Measurements from ENCODE around the gene IGLL5.

The IGLL5 gene

DNA sequence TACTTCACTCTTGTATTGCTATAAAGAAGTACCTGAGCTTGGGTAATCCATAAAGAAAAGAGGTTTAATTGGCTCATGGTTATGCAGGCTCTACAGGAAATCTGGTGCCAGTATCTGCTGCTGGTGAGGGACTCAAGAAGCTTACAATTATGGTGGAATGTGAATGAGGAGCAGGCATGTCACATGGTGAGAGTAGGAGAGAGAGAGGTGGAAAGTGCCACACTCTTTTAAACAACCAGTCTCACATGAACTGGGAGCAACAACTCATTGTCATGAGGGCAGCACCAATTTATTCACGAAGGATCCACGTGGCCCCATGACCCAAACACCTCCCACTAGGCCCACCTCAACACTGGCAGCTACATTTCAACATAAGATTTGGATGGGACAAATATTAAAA, 24.6 kb upstream of the IGLL5 start:
- no peak for DNase-seq (ENCODE audit: low read depth)

DNA sequence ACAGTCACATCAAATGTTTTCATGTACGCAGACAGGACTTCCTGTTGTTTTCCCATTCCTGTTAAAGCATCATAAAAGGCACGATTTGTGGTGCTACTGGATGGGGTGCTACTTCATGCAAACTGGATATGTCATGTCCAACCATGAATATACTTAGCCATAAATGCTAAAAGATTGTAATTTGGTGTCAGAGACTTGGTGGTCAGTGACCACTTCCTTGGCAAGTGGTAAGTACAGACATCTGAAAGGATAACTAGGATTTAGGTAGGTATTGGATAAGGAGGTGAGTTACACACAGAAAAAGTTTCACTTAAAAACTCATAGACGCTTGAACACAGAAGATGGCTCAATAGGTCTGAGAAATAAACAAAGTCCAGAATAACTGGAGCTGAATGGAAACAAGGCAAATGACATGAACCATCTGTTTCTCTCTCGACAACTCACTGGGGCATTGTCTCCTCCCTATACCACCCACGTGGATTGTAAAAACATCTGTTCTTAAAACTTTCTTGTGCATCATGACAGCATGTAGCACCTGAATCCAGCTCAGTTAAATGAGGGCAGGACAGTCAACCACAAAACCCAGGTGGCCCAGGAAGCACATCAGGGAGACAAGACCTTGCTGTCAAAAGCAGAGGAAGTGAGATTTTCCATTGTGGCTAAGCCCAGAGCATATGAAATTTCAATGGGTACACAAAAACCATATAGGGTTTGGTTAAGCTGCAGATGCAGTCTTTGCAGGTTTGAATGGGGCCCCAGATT, 22.1 kb upstream of the IGLL5 start:
- DNase-seq (ENCODE audit: low read depth), result no peak

DNA sequence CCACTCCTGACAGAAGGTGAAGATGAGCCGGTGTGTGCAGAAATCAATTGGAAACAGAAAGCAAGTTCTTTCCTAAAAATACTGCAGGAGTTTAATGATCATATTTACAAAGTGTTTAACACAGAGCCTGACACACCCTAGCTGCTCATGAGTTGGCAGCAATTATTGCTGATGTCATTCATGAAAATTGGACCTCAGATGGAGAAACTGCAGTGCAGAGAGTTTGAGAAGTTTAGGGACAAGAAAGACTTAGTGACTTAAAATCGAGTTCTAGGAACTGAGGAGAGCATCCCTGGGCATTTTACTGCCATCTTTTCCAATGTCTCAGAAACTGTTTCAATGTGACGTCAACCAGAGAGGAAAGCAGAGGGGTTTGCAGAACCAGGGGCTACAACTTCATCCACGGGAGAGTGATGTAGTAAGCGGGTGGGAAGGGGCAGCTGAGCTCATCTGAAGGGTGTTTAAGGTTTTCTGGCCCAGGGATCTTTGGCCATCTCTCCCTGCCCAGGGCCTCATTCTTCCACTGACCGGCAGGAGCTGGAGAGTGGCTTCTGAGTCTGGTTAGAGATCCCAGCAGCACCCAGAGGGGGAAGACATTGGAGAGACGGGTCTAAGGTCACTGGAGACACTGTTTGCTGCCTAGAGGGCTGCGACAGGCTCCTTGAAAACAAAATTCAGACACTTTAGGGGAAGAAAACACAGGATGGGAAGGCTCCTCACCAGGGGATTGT, 21.1 kb upstream of the IGLL5 start:
- DNase-seq (ENCODE audit: low read depth), result no peak

DNA sequence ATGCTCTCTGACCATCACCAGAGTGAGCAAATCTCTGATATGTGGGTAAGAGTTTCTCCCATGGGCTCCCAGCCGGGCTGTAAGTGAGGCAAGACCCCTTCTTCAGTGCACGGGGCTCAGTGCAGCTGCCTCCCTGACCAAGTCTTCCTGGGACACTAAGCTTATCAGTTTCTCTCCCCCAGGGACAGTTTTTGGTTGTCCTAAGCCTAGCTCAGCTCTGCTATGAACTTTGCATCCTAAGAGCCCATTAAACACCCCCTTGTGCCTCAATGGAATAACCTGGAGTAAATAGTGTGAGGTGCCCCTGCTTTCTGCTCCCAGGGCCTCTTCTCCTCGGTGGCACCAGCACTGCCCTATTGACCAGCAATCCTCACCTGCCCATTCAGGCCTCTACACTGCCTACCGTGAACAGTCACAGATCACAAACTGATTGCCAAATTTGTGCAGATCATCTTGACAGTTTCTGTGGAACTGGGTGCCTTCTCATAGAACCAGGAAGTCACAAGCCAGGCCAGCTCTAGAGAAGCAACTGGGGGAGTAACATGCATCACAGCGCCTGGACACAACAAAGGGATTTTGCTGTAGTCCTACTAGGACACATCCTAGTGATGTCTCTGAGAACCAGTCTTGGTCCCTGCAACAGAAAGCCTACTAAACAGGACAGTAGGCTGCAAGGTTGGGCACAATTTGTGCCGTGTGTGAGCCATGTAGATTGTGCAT, 19.5 kb upstream of the IGLL5 start:
- no peak for DNase-seq (ENCODE audit: low read depth)

DNA sequence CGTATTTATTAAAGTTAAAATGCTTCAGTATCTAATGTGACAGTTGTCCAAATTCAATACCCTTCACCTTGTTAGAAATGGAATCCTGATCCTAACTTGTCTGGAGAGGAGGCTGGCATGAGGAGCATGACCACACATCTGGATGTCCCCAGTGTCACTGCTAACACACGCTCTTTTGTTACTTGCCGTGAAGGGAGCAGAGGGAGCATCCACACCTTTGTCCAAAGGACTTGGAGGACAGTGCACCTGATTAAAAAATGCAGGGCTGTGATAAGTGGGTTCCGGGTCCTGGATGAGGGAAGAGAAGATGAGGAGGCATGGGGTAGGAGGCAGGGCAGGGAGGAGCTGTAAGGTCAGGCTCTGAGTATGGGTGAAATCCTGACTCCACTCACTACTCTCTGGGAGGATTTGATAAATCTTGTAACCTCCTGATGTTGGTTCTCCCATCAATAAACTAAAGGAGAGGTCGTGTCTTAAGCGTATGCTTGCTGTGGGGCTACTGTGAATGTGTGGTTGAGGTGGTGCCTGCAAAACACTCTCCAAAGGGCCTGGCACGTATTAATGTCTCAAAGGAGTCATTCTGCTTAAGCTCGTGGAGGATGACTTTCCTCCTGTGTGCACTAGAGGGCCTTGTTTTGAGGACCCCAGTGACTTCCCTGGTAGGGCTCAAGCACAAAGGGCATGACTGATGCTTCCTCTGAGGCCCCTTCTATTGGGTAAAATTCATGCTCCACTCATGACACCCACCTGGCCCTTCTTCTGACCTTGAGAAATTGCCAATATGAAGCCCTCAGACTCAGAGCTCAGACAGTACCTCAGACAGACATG, 16.8 kb upstream of the IGLL5 start:
- DNase-seq (ENCODE audit: low read depth), result no peak

DNA sequence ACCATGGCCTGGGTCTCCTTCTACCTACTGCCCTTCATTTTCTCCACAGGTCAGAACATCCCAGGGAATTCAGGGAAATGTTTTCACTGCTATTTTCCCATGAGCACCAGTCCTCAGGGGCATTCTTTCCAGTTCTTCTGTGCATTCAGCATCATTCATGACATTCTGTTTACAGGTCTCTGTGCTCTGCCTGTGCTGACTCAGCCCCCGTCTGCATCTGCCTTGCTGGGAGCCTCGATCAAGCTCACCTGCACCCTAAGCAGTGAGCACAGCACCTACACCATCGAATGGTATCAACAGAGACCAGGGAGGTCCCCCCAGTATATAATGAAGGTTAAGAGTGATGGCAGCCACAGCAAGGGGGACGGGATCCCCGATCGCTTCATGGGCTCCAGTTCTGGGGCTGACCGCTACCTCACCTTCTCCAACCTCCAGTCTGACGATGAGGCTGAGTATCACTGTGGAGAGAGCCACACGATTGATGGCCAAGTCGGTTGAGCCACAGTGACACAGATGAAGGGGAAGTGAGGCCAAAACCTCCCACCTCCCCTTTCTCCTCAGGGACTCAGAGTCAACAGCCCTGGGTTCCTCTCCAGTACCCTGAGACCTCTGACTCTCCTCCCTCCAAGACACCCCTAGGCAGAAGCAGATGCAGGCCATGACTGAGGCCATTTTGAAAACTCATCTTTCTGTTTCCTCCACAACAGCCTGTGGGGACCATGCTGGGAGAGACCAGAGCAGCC, 15.9 kb upstream of the IGLL5 start:
- DNase-seq (ENCODE audit: low read depth), result no peak

DNA sequence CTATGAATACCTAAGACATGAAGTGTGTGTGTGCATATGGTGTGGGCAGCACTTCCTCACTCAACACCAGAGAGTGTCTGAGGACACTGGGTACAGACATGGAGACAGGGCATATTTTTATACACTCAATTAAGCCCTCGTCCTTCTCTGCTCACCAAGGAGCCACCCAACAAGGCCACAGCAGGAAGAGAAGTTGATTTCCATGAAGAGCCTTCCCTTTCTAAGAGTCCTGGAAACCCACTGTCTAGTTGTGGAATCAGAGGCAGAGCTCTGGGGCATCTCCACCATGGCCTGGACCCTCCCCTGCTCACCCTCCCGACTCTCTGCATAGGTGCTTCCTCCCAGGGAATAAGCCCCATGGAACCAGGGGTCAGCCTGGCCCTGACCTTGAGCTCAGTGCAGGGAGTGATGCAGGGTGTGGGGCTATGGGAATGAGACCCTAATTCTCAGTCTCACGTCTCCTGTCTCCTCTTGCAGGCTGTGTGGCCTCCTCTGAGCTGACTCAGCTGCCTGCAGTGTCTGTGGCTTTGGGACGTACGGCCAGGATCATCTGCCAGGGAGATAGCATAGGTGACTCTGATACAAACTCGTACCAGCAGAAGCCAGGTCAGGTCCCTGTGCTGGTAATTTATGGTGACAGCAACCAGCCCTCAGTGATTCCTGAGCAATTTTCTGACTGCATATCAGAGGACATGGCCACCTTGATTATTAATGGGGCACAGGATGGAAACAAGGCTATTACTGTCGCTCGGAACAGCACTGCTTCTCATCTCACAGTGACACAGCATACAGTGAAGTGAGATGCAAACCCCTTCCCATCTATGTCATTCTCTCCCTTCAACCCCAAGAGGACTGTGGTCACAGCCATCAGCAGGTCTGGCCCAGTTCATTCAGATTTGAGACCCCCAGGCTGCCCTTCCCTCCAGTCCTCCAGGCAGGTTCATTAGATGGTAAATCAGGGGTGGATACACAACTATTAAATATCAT, 14.6 kb upstream of the IGLL5 start:
- DNase-seq (ENCODE audit: low read depth), result no peak

DNA sequence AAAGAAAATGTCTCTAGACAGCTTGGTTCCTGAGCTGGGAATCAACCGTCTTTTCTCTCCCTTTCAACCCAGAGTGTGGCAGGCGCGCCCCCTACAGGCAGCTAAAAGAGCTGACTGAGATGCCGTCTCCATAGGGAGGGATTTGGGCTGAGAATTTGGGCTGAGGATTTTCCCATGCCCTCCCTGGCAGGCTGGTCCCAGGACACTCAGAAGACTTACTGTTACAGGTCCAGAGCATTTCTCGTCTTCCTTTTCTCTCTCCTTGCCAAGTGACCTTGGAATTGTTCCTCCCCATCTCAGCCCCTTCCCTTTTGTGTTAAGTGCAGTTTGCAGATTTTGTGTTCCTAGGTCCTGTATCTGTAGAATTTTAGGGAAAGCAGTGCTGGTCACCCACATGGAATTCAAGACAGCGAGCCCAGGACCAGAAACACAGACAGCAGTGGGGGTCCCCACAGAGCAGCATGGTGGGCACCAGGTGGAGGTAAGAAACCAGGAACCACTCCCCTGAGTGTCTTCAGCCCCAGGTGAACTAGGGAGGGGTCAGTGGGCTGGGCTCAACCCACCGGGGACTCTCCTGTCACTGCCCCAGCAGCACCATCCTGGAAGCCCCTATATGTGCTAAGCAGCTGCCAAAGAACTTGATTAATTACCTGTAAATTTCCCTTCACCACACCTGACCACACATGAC, 9.9 kb upstream of the IGLL5 start:
- DNase-seq (ENCODE audit: low read depth), result peak; percentile 59

DNA sequence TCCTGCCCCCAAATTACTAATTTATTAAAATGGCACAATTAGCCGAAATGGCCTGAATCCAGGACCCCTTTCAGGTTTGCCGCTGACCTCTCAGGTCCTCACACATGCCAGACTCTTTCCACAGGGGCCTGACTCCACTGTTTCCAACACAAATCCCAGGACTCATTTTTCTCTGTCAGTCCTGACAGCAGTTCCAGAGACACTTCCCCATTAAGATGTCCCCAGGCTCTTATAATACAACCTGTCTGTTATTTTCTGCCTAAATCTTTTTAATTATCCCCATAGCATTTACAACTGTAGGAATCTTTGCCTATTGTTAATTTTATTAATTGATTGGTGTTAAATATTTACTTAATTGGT, 9.4 kb upstream of the IGLL5 start:
- DNase-seq (ENCODE audit: low read depth), result no peak

DNA sequence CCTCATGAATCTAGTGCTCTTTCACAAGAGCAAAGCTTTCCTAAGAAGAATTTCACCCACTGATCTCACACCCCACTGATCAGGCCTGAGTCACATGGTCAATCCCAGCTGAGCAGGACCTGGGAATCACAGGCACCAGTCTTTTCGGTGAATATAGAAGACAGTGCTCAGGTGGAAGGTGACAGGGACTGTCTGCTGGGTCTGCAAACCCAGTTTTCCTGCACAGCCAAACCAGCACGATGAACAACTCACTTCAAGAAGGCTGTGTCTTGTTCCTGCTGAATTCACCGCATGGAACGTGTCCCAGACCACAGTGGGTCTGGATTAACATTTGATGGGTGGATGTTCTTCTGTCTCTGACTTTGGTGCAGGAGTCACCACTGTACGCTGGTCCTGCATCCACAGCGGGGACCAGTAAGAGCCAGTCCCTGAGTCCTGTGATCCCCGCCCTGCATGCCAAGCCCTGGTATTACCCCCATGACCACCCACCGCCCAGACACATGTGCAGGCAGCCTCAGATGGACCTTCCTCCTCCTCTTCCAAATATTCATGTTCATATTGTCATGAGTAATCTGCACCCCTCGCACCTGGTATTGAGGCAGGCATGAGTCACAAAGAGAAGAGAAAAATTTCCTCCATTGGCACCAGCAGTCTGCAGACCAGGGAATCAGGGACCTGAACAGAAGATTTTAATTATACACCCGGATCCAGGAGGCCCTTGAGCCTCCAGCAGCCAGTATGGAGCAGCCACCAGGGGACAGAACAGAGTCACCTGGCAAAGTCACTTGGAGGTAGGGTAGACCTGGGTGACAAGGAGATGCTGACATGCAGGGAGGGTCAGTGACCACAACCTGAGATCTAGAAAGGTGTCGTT, 8.6 kb upstream of the IGLL5 start:
- DNase-seq (ENCODE audit: low read depth), result no peak

DNA sequence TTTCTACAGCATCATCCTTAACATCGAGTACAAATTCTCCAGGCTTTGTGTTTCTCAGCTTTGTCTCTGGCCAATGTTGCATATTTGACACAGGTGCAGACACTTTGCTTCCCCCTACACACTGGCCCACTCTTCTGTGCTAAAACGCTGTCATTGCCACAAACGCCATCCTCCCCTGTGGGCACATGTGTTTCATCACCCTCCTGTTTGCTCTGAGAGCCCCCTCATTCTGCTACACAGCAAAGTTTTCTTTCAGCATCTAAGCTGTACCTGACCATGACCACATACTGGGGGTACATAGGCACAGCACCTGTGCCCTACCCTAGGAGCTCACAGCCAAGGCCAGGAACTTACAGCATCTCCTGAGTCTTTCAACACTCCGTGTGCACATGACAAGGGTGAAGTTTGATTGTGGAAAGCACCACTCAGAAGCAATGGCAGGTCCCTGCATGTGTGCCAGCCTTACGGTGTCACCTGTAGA, 7.9 kb upstream of the IGLL5 start:
- DNase-seq (ENCODE audit: low read depth), result no peak

DNA sequence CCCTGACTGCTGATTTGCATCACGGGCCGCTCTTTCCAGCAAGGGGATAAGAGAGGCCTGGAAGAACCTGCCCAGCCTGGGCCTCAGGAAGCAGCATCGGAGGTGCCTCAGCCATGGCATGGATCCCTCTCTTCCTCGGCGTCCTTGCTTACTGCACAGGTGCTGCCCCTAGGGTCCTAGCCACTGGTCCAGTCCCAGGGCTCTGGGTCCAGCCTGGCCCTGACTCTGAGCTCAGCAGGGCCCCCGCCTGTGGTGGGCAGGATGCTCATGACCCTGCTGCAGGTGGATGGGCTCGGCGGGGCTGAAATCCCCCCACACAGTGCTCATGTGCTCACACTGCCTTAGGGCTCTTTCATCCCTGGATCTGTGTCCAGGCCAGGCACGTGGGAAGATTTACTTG, 7.0 kb upstream of the IGLL5 start:
- no peak for DNase-seq (ENCODE audit: low read depth)

DNA sequence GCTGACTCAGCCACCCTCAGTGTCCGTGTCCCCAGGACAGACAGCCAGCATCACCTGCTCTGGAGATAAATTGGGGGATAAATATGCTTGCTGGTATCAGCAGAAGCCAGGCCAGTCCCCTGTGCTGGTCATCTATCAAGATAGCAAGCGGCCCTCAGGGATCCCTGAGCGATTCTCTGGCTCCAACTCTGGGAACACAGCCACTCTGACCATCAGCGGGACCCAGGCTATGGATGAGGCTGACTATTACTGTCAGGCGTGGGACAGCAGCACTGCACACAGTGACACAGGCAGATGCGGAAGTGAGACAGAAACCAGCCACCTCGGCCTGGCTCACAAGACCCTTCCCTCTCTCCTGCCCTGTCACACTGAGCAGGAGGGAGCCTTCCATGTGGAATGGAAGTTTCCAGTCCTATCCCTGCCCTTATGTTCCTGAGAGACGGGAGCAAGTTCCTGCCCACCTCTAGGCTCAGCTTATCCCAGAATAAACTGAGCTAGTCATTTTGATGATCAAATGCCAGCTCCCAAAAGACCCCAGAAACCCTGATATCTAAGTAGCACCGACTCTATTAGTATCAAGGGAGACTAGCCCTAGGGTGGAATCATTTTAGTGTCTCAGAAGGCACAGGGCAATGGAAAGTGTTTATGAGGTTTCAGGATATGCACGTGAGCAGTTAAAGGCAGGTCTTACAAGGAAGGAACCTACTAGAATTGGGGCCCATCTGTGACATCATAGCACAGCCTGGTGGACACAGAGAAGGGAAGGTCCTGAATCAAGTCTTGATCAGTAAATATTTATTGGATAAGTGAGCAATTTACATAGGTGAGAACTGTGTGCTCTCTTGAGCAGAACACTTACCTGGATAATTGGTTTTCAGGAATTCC, 6.3 kb upstream of the IGLL5 start:
- DNase-seq (ENCODE audit: low read depth), result no peak

DNA sequence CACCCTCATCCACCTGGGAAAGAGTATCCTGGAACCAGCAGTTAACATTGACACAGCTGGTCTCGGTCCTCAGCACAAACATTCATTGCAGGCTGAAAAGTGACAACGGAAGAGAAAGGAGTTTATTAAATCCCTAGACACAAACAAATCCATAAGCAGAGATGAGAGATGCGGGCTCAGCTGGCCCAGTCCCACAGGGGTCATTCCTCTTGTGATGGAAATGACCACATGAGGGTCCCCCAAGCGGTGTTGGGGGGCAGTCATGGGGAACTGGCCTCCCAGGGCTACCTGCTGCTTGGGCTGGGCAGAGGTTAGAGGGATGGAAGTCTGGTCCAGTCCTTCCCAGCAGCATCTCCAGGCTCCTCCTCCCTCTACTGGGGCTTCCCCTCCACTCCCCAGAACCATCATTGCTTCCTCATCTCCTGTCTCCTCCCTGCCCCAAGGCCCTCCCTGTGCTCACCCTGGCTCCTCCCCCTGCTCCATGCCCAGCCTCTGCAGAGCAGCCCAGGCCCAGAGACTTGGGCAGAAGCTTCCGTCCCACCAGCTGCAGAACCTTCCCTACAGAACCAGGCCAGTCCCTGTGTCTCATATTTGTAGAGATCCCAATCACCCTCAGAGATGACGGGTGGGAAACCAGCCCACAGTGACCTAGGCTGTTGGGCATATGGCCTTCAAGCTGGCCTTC, 5.4 kb upstream of the IGLL5 start:
- no peak for DNase-seq (ENCODE audit: low read depth)

DNA sequence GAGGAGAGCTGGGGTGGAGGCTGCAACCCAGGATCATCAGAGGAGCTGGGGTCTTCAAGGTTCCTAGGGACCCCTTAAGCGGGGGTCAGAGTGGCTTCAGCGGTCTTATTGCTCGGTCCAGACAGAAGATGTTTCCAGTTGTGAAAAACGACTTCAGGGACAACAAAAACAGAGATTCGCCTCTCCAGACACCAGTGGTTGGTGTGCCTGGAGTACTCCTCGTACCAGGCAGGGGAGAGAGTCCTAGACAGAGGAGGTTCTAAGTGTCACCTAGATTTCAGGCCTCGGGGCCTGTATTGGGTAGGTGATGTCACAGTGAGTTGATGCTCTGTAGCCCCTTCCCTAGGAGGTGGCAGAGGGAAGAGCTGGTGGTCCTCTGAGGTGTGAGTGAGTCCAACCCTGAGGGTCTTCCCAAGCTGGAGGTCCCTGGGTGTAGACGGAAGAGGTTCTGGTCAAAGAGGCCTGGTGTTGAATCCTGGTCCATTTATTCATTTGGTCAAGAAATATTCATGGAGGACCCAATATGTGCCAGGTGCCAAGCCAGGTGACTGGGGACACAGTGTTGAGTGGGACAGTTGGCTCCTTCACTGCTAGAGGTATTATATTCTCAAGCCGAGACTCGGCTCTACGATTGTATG, 4.4 kb upstream of the IGLL5 start:
- no peak for DNase-seq (ENCODE audit: low read depth)
